Tongue (tissue), 2 donors: Measurements from ENCODE around the gene AVL9. TPM values are rescaled to one million over a fixed set of nuclear protein-coding genes. Genes with fewer than 3 reads are reported as not detected.
"Not testable (repeated sequence)": the region's sequence is repeated elsewhere in the genome, so short reads cannot be mapped to it uniquely, and the experiment has no call there.

Experiments used
- DNase-seq: peaks from one replicate; pipeline ENCODE4 v3.0.0-alpha.2; 2015
- total RNA-seq: library from RNA; depleted of rRNA; stranded (reverse); fragments of >200 nt; gene quantifications from one replicate; pipeline ENCODE4 v1.2.3, GENCODE V29; 2014

The AVL9 gene
- total RNA-seq: 39.8 TPM

GRCh38 chr7:32495298-32496051 lies at the start of gene AVL9:
AVL9 (plus strand) TSS chr7:32495489; CDS start chr7:32495710, 221 bp downstream.
- peak; percentile 98 for DNase-seq

- no peak for DNase-seq
Observed at GRCh38 chr7:32447218-32447617, 48.1 kb upstream of the AVL9 start.

- no peak for DNase-seq
Observed at GRCh38 chr7:32453341-32454011, 41.8 kb upstream of the AVL9 start.

GRCh38 chr7:32458025-32458424 lies 37.3 kb upstream of the AVL9 start:
- no peak for DNase-seq

- DNase-seq: no peak
Observed at GRCh38 chr7:32459788-32460187, 35.5 kb upstream of the AVL9 start.

GRCh38 chr7:32461484-32461883 lies 33.8 kb upstream of the AVL9 start:
- no peak for DNase-seq

- no peak for DNase-seq
Observed at GRCh38 chr7:32462451-32462850, 32.8 kb upstream of the AVL9 start.

GRCh38 chr7:32462977-32463376 lies 32.3 kb upstream of the AVL9 start:
- peak; percentile 24 for DNase-seq

- DNase-seq: not testable (repeated sequence)
Observed at GRCh38 chr7:32464641-32465416, 30.5 kb upstream of the AVL9 start.

GRCh38 chr7:32470004-32470403 lies 25.3 kb upstream of the AVL9 start:
- DNase-seq: not testable (repeated sequence)

GRCh38 chr7:32470871-32471270 lies 24.4 kb upstream of the AVL9 start:
- DNase-seq: no peak

GRCh38 chr7:32472015-32472414 lies 23.3 kb upstream of the AVL9 start:
- no peak for DNase-seq

- no peak for DNase-seq
Observed at GRCh38 chr7:32474008-32474407, 21.3 kb upstream of the AVL9 start.

- no peak for DNase-seq
Observed at GRCh38 chr7:32476816-32477648, 18.3 kb upstream of the AVL9 start.

GRCh38 chr7:32477649-32477980 lies 17.7 kb upstream of the AVL9 start:
- DNase-seq: no peak

GRCh38 chr7:32479574-32480200 lies 15.6 kb upstream of the AVL9 start:
- DNase-seq: peak; percentile 62

GRCh38 chr7:32481176-32481575 lies 14.1 kb upstream of the AVL9 start:
- DNase-seq: no peak

- no peak for DNase-seq
Observed at GRCh38 chr7:32481921-32482320, 13.4 kb upstream of the AVL9 start.

GRCh38 chr7:32489788-32490126 lies 5.5 kb upstream of the AVL9 start:
- no peak for DNase-seq

GRCh38 chr7:32490127-32490796 lies 5.0 kb upstream of the AVL9 start, which contains the start of gene LSM5:
LSM5 (minus strand) TSS chr7:32490380; CDS start chr7:32490365, 15 bp downstream.
- peak; percentile 97 for DNase-seq

GRCh38 chr7:32494946-32495297 lies 367 bp upstream of the AVL9 start:
- no peak for DNase-seq
